ENCODE measurements around the gene PPP4R3A.
A peak's percentile ranks its signal among the peaks of the same experiment; 100 is the strongest.
"Not testable (repeated sequence)": the region's sequence is repeated elsewhere in the genome, so short reads cannot be mapped to it uniquely, and the experiment has no call there.

Gene PPP4R3A

DNA sequence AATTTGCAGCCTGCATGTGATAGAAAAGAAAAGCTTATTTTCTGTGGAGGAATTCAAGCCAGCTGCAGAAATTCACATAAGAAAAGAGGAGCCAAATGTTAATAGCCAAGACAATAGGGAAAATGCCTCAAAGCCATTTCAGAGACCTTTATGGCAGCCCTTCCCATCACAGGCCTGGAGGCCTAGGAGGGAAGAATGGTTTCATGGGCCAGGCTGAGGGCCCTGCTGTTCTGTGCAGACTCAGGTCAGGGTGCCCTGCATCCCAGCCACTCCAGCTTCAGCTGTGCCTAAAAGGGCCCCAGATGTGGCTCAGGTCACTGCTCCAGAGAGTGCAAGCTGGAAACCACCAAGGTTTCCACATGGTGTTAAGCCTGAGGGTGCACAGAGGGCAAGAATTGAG is 71.3 kb downstream of the PPP4R3A start:
- no peak for DNase-seq (ENCODE audit: low spot score)

DNA sequence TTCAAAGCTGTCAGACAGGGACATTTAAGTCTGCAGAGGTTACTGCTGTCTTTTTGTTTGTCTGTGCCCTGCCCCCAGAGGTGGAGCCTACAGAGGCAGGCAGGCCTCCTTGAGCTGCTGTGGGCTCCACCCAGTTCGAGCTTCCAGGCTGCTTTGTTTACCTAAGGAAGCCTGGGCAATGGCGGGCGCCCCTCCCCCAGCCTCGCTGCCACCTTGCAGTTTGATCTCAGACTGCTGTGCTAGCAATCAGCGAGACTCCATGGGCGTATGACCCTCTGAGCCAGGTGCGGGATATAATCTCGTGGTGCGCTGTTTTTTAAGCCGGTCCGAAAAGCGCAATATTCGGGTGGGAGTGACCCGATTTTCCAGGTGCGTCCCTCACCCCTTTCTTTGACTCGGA is 73.8 kb downstream of the PPP4R3A start:
- not testable (repeated sequence) for DNase-seq (ENCODE audit: low spot score)

DNA sequence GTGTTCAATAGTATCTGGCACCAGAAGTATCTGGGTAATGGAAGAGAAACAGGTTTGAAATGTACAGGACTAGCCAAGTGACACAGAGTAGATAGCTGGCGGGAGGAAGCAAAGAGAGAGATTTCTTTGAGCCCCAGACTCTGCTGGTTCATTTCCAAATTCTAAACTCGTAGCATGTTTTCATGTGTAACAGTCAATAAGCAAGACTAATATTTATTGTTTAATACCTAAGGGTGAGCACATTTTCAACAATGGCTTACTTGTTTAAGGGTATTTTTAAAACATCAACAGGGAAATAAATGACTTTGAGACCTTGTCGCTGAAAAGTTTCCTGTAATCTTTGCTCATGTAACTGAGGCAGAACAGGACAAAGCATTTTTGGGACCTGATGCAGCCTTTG is 80.7 kb downstream of the PPP4R3A start:
- DNase-seq (ENCODE audit: low spot score): no peak

DNA sequence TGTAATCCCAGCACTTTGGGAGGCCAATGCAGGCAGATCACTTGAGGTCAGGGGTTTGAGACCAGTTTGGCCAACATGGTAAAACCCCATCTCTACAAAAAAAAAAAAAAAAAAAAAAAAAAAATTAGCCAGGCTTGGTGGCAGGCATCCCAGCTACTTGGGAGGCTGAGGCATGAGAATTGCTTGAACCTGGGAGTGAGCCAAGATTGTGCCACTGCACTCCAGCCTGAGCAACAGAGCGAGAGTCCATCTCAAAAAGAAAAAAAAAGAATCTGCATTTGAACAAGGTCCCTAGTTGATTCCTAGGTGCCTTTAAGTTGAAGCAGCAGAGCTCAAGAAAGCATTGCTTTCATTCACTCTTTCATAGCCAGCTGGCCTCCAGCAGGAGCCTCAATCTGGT is 81.2 kb downstream of the PPP4R3A start:
- not testable (repeated sequence) for DNase-seq (ENCODE audit: low spot score)

DNA sequence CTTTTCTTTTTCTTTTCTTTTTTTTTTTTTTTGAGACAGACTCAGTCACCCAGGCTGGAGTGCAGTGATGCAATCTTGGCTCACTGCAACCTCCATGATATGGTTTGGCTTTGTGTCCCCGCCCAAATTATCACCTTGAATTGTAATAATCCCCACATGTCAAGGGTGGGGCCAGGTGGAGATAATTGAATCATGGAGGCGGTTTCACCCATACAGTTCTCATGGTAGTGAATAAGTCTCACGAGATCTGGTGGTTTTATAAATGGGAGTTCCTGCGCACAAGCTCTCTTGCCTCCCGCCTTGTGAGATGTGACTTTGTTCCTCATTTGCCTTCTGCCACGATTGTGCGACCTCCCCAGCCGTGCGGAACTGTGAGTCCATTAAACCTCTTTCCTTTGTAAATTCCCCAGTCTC is 84.6 kb downstream of the PPP4R3A start:
- not testable (repeated sequence) for DNase-seq (ENCODE audit: low spot score)

DNA sequence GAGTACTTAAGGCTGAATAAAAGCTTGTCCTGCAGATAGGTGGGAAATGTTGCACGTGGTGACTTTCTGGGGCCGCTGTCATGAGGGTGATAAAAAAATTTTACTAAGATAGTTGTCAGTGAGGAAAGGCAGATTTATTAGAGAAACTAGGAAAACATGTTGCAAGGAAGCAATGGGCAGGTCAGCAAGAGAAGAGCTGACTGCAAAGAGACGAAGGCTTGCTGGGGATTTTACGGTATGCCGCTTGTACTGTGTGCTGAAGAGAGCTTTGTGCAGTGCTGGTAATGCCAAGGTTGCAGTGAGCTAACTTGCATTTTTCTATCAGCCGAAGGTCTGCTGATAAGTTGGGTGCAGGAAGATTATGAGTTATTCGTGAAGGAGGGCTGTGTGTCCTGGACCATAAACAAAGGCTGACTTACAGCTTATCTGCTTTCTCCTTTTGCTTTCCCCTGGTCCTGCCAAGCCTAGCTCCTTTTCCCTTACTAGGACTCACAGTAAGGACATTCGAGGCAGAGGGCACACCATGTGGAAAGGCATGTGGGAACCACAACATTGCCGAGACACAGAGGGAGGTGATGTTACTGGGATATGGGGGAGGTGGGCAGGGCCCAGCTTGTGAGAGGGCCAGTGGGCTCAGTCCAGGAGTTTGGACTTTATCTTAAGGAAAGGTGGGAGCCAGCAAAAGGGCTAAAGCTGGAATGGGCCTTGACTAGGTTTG is 85.1 kb downstream of the PPP4R3A start:
- DNase-seq (ENCODE audit: low spot score): no peak

DNA sequence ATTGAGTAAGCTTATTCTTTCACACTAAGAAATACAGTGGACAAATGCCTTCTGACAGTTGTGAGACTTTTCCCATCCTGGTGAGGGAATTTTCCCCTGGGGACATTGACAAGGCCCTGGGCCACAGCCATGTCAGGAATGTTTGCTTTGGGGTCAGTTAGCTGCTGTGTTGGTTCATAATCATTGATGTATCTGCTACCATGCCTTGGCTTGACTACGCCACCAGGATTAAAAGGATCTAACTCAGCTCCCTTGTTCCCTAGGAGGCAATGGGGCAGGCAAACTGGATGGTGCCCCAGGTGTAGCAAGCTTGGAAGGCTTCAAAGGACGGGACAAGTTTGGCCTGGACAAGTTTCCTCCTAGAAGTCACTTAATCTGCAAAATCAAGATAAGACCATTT is 89.4 kb downstream of the PPP4R3A start:
- DNase-seq (ENCODE audit: low spot score): no peak

DNA sequence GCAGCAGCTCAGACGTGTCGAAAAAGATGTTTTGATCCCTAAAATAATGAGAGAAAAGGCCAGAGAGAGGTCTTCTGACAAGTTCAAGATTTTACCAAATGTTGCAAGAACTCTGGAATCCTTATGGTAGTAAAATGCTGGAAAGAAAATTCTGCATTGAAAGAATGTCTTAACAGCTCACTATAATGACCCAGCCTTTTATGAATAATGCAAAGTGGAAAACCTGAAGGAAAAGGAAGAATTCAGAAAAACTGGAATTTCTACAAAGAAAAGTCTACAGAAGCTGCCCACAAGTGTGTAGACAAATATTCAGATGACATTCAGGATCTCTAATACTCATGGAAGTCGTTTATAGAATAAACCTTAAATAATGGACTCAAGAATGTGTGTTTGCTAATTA is 90.7 kb downstream of the PPP4R3A start:
- DNase-seq (ENCODE audit: low spot score): no peak

DNA sequence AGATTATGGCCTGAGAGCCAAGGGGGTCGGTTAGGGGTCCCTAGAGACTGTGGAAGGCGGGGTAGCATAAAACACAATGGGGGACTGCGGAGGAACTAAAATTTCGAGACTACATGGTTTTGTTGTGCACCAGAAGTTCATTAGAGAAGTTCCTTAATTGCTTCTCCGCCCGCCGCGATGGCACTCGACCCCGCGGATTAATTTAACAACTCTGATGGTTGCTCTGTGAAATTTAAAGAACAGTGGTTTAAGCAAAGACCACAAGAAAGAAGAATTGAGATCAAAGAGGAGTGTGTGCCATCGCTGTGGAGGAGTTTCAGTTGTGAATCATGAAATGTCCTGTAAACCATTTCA is 91.1 kb downstream of the PPP4R3A start:
- DNase-seq (ENCODE audit: low spot score): no peak

DNA sequence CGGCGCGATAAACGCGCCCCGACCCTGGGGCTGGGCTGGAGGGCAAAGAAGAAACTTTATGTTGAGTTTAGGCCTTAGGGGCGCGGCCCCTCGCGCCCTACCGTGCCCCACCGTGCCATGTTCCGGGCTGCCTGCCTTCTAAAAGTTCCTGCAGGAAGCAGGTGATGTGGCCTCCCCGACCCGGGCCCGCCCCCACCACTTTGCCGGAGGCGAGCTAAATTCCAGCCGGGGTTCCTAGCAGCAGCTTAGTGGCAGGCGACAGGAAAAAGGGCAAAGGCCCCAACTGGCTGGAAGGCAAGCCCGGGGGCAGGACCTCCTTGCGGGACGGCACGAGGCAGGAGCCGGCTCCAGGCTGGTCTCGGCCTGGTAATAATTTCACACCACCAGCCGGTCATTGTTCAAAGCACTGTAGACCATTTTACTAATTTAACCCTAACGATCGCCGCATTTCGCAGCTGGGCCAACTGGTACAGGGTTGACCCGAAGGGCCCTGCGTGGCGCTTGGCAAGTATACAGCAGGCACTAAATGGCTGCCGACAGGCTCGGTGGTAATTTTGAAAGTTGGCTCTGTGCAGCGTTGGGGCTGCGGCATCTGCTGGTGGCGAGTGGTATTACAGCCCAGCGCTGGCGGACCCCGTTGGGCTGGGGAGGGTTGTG is 91.6 kb downstream of the PPP4R3A start:
- DNase-seq (ENCODE audit: low spot score): peak; percentile 77

DNA sequence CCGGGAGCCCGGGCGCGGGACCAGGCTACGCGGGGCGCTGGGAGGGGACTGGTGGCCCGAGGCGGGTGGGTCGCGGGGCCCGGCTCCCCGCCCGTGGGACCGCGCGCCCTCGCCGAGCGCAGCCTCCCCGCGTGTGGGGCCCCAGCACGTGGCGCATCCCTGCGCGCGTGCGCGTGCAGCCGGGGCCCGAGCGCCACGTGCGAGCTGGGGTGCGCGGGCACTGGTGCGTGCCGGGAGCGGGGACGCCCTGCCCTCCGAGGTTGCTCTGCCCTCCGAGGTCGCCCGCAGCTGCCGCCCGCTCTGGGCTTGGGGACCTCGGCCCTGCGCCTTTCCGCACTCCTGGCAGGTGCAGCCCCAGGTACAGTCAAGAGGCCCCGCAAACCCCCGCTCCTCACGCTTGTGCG is 92.1 kb downstream of the PPP4R3A start:
- DNase-seq (ENCODE audit: low spot score): peak; percentile 56

DNA sequence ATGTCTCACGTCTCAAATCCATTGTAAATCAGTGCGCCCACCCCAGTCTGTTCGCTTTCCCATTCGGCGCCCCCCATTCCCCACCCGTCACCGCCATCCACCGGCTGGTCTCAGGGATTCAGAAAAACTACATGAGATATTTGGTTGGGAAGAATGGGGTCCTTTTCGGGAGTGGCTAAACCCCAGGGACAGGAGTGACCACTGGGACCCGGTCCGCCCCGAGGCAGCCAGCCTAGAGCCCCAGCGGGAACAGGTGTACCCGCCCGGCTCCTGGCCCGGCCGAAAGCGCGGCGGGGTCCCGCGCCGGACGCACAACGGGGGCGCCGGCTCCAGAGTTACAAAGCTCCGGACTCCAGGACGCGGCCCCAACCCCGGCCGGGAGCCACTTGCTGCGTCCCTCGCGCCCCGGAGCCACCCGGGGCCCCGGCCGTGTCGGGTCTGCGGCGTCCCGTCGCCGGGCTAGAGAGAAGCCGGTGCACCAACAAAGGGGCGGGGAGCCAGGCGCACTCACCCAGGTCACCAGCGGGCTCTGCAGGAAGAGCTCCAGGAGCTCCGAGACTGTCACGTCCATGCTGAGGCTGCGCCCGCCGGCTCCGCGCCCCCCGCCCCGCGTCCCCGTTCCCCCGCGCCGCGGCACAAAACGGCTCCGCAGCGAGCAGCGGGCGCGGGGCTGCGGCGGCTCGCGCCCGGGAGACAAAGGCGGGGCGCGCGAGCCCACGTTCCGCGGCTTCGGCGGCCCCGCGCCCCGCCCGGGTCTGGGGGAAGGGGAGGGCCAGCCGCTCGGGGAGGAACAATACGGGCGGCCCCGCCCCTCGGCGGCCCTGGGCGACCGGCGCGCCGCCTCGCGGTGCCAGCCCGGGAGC is 92.8 kb downstream of the PPP4R3A start, which contains the start of gene CCDC88C:
TSS of gene CCDC88C (minus strand) at position 701 of the 863 bp plus-strand sequence. CDS start at position 571, 130 bp downstream.
- peak; percentile 52 for DNase-seq (ENCODE audit: low spot score)

DNA sequence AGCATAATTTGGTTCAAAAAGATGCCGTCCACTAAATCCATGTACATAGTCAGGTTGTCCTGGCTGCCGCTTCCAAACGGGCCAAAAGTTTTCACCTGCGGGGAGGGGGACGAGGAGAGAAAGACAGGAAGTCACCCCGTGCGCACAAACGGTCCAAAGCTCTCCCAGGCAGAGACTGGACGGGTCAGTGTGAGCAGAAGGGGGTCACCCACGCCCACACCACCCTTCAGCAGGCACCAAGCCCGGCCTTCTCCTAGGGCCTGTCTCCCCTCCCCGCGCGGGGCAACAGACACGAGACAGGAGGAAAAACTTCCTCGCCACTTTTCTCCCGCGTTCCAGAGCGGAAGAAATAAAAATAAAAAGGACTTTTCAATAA is 93.4 kb downstream of the PPP4R3A start:
- DNase-seq (ENCODE audit: low spot score): peak; percentile 8

DNA sequence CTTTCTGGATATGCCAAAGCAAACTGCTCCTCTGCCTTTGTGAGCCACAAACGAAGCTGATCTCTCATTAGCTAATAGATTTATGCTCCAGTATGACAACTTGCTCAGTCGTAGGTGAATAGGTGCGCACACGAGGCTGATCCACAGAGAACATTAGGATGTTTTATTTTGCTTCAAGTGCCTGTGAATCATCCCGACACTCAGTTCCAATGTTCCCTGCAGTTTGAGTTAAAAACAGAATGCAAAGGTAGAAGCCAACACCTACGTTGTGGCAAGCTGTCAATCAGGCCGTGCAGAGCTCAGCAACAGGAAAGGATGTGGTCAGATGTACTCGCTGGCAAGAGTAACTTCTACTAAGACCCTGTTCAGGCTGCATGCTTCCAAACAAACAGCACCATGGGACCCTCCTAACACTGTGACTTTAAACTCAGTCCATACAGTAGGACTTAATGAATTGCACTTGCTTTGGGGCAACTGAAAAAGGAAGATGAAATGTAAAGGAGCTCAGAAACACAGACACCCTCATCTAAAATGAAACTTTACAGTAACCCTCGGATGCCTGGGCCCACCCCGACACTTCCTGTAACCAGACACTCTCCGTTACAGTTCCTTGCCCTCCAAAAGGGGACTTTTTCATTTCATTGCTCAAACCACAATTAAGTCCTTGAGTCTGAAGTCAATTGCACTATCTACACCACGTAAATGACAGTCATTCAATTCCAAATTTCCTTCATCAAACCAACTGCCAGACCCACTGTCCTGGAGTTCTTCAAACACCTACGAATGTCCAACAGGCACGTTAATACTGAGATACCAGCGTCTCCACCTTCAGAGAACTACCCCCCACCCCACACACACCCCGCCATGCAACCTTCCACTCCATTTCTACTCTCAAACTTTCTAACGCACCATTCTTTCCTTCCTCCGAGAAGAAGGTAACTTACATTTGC is 94.0 kb downstream of the PPP4R3A start:
- DNase-seq (ENCODE audit: low spot score): peak; percentile 12

DNA sequence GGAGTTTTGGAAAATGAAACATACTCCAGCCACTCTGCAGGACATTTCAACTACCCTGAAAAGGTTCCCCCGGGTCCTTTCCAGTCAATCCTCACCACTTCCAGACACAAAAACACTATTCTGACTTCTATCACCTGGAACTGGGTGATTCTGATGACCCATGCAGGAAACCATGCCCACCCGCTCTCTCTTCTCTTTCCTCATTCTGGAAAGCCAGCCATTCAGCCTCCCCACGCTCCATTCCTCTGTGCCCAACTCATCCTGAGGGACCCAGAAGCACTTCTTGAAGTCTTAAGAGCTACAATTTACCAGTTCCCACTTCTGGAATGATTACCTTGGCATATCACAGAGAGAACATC is 95.7 kb downstream of the PPP4R3A start:
- no peak for DNase-seq (ENCODE audit: low spot score)

DNA sequence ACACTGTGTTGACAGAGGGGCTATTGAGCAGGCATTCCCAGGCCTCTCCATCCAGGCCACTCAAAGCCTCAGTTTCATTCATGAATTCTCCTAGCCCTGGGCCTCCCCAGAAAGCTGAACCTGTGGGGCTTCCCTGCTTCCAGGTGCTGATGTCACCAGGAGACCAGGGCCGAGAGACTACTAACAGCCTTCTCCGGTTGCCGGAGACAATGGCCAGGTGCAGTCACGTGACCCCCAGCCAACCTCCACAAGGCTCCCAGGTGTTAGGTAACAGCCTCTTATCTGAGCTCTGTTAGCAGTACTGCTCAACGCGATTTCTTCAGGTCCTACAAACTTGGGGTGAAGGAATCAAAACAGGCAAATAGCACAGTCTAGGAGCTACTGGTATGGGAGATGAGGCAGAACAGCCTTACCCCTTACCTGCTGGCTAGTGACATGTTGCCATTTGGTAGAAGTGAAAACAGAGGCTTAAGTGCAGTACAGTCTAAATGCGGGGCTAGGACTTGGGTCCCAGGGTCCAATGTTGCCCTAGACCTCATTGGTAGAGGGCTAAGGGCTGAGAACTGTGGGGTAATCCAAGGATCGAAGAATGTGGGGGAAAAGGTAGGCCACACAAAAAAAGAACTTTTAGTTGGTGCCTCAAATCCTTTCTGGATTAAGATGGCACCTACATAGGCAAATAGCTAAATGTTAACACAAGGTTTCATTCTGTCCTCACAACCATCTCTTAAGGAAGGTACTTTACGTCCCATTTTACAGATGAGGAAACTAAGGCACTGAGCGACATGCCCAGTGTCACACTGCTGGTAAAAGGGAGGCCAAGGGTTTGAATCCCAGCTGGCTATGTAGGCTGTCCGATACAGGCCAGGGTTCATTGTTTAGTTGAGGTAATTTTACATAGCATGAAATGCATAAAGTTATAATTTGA is 96.3 kb downstream of the PPP4R3A start:
- DNase-seq (ENCODE audit: low spot score): no peak

DNA sequence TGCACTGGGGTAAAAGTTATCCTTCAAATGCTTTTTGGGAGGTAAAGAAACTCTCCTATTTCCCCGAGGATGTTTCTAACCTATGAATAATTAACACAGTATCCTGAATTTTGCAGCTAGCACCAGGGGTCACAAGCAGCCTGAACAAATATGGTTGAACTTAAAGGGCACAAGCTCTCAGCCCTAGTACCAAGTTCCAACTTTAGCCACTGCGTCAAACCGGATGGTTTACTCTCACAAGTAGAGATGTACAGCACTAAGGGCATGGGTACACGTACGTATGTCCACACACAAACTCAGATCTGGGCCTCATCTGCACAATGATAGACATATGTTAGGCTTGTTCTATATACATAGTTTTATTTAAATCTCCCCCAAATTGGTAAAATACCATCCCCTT is 97.2 kb downstream of the PPP4R3A start:
- DNase-seq (ENCODE audit: low spot score): no peak

DNA sequence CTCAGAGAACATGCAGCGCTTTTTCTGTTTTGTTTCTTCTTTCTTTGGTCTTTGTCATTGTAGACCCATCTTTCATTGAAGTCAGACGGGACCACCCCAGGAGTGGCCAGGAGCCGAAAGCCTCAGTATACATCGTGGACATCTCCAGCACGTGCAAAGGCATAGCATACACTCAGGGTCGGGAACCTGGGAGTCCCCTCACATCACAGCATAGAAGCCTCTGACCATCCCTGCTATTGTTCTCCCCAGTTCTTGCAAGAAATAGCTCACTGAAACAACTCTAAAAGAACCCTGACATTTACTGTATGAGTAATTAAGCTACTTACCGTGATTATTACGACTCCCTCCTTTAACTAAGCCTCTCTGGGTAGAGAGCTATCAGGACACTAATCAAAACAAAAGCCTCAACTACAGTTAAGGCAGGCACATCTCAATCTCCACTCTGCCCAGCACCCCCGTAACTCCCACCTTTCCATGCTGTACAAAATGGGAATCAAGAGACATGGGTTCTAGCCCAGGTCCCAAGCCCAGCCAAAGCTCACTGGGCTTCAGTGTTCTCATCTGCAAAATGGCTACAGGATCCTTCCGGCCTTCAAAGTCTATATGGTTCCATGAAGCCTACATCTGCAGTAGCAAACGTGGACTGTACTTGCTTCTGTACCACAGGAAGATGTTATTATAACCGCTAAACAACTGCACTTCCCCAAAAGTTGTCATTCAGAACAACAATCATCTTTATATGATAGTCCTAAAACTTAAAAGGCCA is 99.2 kb downstream of the PPP4R3A start:
- DNase-seq (ENCODE audit: low spot score): no peak

DNA sequence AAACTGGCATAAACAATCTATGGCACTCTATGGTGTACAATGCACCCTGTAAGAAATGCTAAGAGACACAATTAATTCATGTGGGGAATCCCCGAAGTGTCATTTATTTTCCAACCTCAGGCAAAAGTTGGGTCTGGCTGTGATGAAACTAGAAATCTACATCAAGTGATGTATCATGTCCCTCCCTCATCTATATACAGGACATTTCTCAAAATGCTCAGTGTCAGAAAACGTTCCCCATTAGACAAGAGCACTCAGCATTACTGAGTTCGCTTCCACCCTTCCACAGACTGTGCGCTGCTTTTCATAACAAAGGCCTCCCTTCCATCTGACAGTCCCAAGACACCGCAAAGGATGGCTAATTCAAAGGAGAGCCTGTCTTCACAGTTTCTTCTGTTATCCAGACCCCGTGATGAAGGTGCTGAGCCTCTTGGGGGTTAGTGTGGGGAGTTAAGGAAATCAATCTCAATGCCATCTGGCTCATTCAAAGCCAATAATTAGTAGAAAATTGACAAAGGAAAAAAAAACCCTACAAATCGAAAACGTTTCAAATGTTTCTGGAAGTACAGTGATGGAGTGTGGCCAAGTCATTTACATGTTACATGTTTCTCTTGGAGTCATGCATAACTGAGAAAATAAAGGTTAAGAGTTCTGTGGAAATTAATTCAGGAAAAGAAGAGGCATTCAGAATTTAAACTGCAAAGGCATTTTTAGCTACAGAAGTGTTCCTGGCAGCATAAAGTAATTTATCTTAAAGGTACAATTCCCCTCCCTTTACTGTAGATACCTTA is 100.0 kb downstream of the PPP4R3A start:
- DNase-seq (ENCODE audit: low spot score): no peak

All from hematopoietic multipotent progenitor cell treated with erythropoietin and hydrocortisone succinate and interleukin-3 and kit ligand, for 15 days (in vitro differentiated cells).